Right atrium auricular region (tissue), 2 donors: ENCODE results near the gene TMUB2. TPM values are rescaled to one million over a fixed set of nuclear protein-coding genes. Genes with fewer than 3 reads are reported as not detected.

Source experiments
- DNase-seq: peaks from one replicate; pipeline ENCODE4 v3.0.0-alpha.2; 2019; ENCODE audit warnings: low spot score
- H3K27ac ChIP-seq, 2 donors: fragments of 200-600 bp; sonication (generic); 1 replicate in 1 of 2; 2 replicates in 1 of 2; pipeline ENCODE4 v1.5.1; 2016 to 2019
- H3K27me3 ChIP-seq, 2 donors: fragments of 200-600 bp; sonication (generic); one replicate each; pipeline versions ENCODE4 v1.5.1 to v1.6.0; 2017 to 2019
- H3K36me3 ChIP-seq: fragments of 200-600 bp; sonication (generic); one replicate; pipeline ENCODE4 v1.5.1; 2016
- H3K4me1 ChIP-seq, 2 donors: fragments of 200-600 bp; sonication (generic); one replicate each; pipeline versions ENCODE4 v1.5.1 to v1.6.0; 2017 to 2019
- H3K4me3 ChIP-seq, 2 donors: fragments of 200-600 bp; sonication (generic); 1 replicate in 1 of 2; 2 replicates in 1 of 2; pipeline ENCODE4 v1.5.1; 2017 to 2019; ENCODE audit warnings: mild to moderate bottlenecking in 1 of 2, moderate library complexity in 1 of 2
- H3K9me3 ChIP-seq, 2 donors: fragments of 200-600 bp; sonication (generic); one replicate each; pipeline ENCODE4 v1.5.1; 2019
- CTCF ChIP-seq, 2 donors: fragments of 200-600 bp; sonication (generic); IDR thresholded peaks; one replicate each; pipeline ENCODE4 v1.5.1; 2019; ENCODE audit warnings: antibody characterized with exemption in 2 of 2
- total RNA-seq, 2 donors: library from RNA; depleted of rRNA; stranded (reverse); fragments of >200 nt; gene quantifications; one replicate each; pipeline ENCODE4 v1.1.0, GENCODE V29; 2016

TMUB2 gene
- total RNA-seq, 2 donors from 2014 or later, result 26.4 to 26.6 TPM

- no peak for TF ChIP-seq CTCF (IDR thresholded peaks at IDR 0.05)
- DNase-seq, result no peak
- Histone ChIP-seq H3K36me3 (no peaks in the 10 kb centered on the region), H3K27me3 (no peaks in the 10 kb centered on the region), H3K27ac (no peak overlapping the region), H3K9me3 (no peaks in the 10 kb centered on the region), H3K4me1 (no peaks in the 10 kb centered on the region), H3K4me3 (no peak overlapping the region)
These were observed 22.3 kb upstream of the TMUB2 start for GRCh38 chr17:44164476-44164875.

DNA sequence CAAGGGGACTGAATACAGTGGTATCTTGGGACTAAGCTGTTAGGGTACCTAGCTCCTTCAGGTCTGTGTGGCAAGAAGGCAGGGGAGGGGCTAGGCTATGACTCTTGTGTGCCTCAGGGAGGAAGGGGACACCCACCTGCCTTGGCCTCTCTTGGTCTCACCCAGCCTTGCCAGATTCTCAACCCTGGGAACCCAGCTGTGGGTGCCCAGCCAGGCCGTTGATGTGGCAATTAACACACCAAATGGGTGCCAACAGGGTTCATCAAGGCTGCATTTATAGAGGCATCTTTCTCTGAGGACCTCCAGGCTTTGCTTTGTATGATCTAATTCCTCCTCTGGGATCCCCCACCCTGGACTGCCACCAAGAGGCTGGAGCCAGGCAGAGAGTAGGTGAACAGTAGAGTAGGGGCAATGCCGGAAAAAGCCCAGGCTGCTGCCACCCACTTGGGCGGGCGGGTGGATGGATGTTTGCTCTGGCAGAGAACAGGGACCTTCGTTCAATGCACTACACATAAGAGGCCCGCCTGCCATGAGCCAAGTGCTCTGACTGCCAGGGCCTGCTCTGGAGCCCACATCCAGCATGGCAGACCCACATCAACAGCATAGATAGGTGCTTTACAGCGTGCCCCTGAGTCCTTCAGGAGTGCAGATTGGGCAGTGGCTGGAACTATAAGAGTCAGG, 19.5 kb upstream of the TMUB2 start:
- Histone ChIP-seq H3K9me3 (no peaks in the 10 kb centered on the region), H3K4me3 (no peak overlapping the region), H3K4me1 (peaks cover 0 to 16% of the 10 kb centered on the region in 2 donors), H3K36me3 (no peaks in the 10 kb centered on the region), H3K27ac (peak overlapping the region in 1 of 2 donors; percentile 33), H3K27me3 (no peaks in the 10 kb centered on the region)
- TF ChIP-seq CTCF (IDR thresholded peaks at IDR 0.05), result no peak
- DNase-seq, result no peak

DNA sequence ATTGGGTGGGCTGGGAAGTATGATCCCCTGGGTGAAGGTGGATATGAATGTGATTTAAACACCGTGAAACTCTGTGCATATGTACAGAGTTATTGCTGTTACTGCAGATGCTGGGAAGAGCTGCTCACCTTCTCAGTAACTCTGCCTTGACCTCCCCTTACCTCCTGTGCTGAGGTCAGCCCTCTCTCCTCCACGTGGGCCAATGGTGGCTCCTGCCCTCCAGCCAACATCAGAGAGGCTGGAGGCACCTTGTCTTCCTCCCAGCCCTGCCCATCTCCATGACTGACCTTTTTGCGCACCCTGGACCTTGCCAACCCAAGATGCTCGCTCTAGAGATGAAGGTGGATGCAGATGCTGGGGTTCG, 16.7 kb upstream of the TMUB2 start:
- peak overlapping the region in 1 of 2 donors; percentile 47 for H3K4me3 ChIP-seq
- TF ChIP-seq CTCF (IDR thresholded peaks at IDR 0.05), result no peak

DNA sequence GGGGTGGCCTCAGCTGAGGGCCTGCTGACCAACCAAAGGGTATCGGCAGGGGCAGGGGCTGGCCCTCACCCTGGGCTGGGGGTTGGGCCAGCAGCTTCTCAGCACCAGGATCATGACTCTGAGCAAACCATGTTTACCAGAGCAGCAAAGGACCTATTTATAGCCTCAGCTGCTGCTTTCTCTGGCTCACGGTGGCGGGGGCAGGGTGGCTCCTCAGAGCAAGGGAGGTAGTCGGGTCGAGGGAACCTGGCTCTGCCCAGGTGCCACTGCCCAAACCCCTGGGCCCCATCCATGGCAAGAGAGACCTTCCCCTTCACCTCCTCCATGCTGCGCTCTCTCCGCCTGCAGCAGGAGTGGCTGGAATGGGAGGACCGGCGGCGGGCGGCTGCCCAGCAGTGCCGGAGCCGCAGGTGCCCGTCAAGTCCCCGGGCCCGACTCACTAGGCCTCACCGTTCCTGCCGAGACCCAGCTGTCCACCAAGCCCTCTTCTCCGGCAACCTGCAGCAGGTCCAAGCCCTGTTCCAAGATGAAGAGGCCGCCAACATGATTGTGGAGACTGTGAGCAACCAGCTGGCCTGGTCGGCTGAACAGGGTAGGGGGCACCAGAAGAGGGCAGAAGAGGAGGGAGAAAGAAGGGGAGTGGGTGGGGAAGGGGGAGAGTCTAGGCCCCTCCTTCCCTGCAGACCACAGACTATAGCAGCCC, 16.1 kb upstream of the TMUB2 start, which contains the start of gene ASB16:
ASB16 (plus strand) TSS at position 206 of the 703 bp plus-strand sequence; CDS start at position 292, 86 bp downstream.
- no peak for DNase-seq
- Histone ChIP-seq H3K9me3 (no peaks in the 10 kb centered on the region), H3K27ac (peak within 1 kb of the TSS; percentile 85 to 94), H3K36me3 (no peaks in the 10 kb centered on the region), H3K27me3 (no peaks in the 10 kb centered on the region), H3K4me3 (peak within 1 kb of the TSS; percentile 33 to 47), H3K4me1 (peaks cover 0 to 16% of the 10 kb centered on the region in 2 donors)
- peak in 1 of 2 donors; percentile 42 for TF ChIP-seq CTCF (IDR thresholded peaks at IDR 0.05)

More for the DNA sequence above, 16.7 kb upstream of the TMUB2 start:
- Histone ChIP-seq H3K4me1 (peaks cover 0 to 16% of the 10 kb centered on the region in 2 donors), H3K27ac (peak overlapping the region; percentile 85 to 94), H3K27me3 (no peaks in the 10 kb centered on the region), H3K9me3 (no peaks in the 10 kb centered on the region), H3K36me3 (no peaks in the 10 kb centered on the region)
- DNase-seq, result no peak

- H3K4me3 ChIP-seq, result no peak overlapping the region
- H3K27me3 ChIP-seq, result no peaks in the 10 kb centered on the region
- H3K27ac ChIP-seq, result peak overlapping the region; percentile 28 to 94
- H3K9me3 ChIP-seq, result no peaks in the 10 kb centered on the region
- peaks cover 6% of the 10 kb centered on the region for H3K36me3 ChIP-seq
- no peak for TF ChIP-seq CTCF (IDR thresholded peaks at IDR 0.05)
- no peak for DNase-seq
- peaks cover 0 to 16% of the 10 kb centered on the region in 2 donors for H3K4me1 ChIP-seq
These were observed 14.8 kb upstream of the TMUB2 start for GRCh38 chr17:44171931-44172455.
